Activated T-cell treated with anti-CD3 and anti-CD28 coated beads, Interleukin-2, amount 50 U/mL, for 24 hours (primary cell): ENCODE data around the gene PRPF40A.
"Not testable (repeated sequence)": the region's sequence is repeated elsewhere in the genome, so short reads cannot be mapped to it uniquely, and the experiment has no call there.

Source experiments
- DNase-seq: peaks from one replicate; pipeline ENCODE4 v3.0.0-alpha.2; 2020
- H3K27ac Mint-ChIP-seq: 2 replicates; pipeline ENCODE4 v1.8.0; 2020; ENCODE audit warnings: mild to moderate bottlenecking, mixed read lengths
- H3K27me3 Mint-ChIP-seq: 2 replicates; pipeline ENCODE4 v1.8.0; 2020; ENCODE audit warnings: mixed read lengths
- H3K36me3 Mint-ChIP-seq: 2 replicates; pipeline ENCODE4 v1.8.0; 2020; ENCODE audit warnings: low read depth, mixed read lengths
- H3K4me1 Mint-ChIP-seq: 2 replicates; pipeline ENCODE4 v1.8.0; 2020; ENCODE audit warnings: low read depth, mixed read lengths
- H3K4me3 Mint-ChIP-seq: 2 replicates; pipeline ENCODE4 v1.8.0; 2020; ENCODE audit warnings: mild to moderate bottlenecking, moderate library complexity, mixed read lengths
- H3K9me3 Mint-ChIP-seq: 2 replicates; pipeline ENCODE4 v1.8.0; 2020; ENCODE audit warnings: mixed read lengths

Gene PRPF40A

DNA sequence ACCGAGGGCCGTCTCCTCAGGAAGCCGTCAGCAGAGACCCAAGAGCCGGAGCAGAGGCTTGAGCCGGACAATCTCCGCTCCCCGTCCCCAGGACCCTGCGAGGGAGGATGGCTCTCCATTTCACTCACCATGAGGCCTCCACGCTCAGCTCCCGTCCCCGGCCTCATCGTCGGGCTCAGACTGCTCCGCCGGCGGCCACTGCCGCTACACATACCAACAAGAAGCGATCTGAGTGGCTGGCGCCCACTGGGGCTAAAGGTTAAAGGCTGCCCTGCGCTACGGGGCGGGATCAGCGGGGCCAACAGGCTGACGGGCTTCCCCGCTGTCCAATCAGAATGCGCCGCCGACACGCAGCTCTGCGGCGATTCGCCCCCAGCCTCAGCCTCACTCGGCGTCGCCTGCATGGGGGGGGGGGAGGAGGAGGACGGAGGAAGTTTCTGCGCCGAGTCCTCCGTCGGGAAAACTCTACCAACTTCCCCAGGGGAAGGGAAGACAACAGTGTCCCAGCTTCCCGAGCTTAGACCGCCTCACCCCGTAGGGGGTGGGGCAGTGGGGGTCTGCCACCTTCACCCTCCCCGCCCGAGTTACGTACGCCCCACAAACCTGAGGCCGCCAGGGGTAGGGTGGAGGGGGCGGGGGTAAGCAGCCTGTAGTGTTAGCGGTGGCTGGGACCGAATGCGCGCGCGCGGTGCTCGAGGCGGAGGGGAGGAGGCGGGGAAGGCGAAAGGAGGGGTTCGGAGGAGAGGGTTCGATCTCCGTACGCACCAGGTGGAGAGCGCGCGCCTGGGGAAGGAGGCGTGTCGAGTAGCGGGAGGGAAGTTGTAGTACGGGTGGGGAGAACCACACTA lies at the start of gene PRPF40A:
Gene PRPF40A (minus strand): TSS at position 234 of the 848 bp plus-strand sequence. CDS start 22 bp downstream, at position 212.
- Mint-ChIP-seq H3K4me3 (peak within 1 kb of the TSS; percentile 97), H3K27me3 (no peaks in the 10 kb centered on the region), H3K9me3 (no peaks in the 10 kb centered on the region), H3K36me3 (peaks cover 82% of the 10 kb centered on the region), H3K4me1 (peaks cover 56% of the 10 kb centered on the region), H3K27ac (peak within 1 kb of the TSS; percentile 100)
- DNase-seq, result peak; percentile 99

DNA sequence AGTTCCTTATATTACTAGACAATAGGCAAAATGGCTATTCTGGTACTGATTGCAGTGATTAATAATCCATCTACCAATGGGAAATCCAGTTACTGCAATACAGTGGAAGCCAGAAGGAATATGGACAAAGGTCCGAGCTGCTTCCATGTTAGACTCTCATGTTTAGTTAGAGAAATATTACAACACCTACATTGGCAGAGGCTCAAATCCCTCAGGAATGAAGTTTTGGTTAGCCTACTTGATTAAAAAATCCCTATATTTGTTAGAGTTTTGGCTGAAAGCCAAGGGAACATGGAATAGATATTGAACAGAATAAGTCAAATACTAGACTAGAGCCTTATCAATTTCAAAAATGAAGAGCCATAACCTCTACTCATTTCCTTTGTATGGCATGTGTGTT lies 49.7 kb upstream of the PRPF40A start:
- peaks cover 10% of the 10 kb centered on the region for H3K27me3 Mint-ChIP-seq
- no peak for DNase-seq
- H3K9me3 Mint-ChIP-seq, result no peaks in the 10 kb centered on the region
- peaks cover 17% of the 10 kb centered on the region for H3K36me3 Mint-ChIP-seq
- no peaks in the 10 kb centered on the region for H3K4me1 Mint-ChIP-seq
- no peak overlapping the region for H3K27ac Mint-ChIP-seq
- H3K4me3 Mint-ChIP-seq, result no peak overlapping the region

DNA sequence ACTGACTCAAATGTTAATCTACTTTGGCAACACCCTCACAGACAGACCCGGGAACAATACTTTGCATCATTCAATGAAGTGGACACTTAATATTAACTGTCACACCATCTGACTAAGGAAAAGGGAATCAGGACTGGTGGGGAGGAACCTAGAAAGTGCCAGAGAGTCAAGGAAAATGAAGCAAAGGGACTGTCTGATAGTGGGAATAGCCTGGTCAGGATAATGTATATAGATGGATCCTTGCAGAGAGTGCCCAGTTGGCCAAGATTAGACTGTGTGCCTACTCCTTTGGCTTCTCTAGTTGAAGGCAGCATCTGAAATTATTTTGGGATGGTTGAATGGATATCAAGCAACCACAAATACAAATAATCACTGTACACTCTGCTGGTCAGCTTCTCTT lies 46.4 kb upstream of the PRPF40A start:
- Mint-ChIP-seq H3K4me1 (peaks cover 9% of the 10 kb centered on the region), H3K27ac (no peak overlapping the region), H3K4me3 (no peak overlapping the region), H3K27me3 (peaks cover 3% of the 10 kb centered on the region), H3K9me3 (no peaks in the 10 kb centered on the region), H3K36me3 (peaks cover 35% of the 10 kb centered on the region)
- no peak for DNase-seq

DNA sequence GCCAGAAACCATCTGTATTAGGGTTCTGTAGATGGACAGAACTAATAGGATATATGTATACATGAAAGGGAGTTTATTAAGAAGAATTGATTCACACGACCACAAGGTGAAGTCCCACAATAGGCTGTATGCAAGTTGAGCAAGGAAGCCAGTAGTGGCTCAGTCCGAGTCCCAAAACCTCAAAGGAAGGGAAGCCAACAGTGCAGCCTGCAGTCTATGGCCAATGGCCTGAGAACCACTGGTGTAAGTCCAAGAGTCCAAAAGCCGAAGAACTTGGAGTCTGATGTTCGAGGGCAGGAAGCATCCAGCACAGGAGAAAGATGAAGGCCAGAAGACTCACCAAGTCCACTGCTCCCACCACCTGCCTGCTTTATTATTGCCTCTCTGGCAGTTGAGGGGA lies 45.9 kb upstream of the PRPF40A start:
- H3K4me3 Mint-ChIP-seq, DNase-seq, H3K9me3 Mint-ChIP-seq, H3K4me1 Mint-ChIP-seq, H3K27me3 Mint-ChIP-seq, H3K27ac Mint-ChIP-seq: not testable (repeated sequence)
- peaks cover 35% of the 10 kb centered on the region for H3K36me3 Mint-ChIP-seq

DNA sequence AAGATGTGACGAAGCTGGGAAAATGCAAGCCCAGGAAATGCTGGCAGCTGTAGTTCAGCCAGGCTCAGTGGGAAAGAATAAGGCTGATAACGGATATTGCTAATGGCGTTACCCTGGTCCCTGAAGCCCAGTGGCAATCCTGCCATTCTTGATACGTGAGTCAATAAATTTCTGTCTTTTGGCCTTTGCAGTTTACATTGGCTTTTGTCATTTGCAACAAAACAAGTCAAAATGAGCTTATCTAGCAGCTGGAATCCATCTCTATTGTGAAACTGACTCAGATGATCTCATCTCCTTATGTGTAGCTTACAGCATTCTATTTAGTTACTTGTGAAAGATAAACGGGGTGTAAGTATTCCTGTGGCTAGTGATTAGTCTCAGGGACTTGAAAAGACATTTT lies 44.9 kb upstream of the PRPF40A start:
- H3K4me1 Mint-ChIP-seq, result peaks cover 9% of the 10 kb centered on the region
- no peak overlapping the region for H3K27ac Mint-ChIP-seq
- H3K4me3 Mint-ChIP-seq, result no peak overlapping the region
- no peak for DNase-seq
- no peaks in the 10 kb centered on the region for H3K9me3 Mint-ChIP-seq
- H3K36me3 Mint-ChIP-seq, result peaks cover 40% of the 10 kb centered on the region
- peaks cover under 1% of the 10 kb centered on the region for H3K27me3 Mint-ChIP-seq

DNA sequence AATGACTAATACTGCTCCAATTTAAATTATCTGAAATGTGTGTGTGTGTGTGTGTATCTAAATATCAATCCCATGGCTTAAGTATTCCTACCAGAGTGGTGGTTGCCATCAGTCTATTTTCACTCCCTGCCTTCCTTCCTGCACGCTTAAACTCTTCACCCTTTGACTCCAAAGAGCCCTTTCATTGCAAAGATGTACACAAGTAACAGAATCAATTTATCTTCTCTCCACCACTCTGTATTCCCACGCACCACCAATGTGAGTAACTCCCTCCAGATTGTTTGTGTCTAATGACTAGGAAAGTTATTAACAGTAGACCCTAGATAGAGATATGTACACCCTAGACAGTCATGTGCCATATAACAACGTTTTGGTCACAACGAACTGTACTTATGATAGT lies 44.0 kb upstream of the PRPF40A start:
- Mint-ChIP-seq H3K27ac (no peak overlapping the region), H3K27me3 (no peaks in the 10 kb centered on the region), H3K4me1 (peaks cover 9% of the 10 kb centered on the region), H3K9me3 (no peaks in the 10 kb centered on the region), H3K4me3 (no peak overlapping the region), H3K36me3 (peaks cover 50% of the 10 kb centered on the region)
- DNase-seq, result no peak

DNA sequence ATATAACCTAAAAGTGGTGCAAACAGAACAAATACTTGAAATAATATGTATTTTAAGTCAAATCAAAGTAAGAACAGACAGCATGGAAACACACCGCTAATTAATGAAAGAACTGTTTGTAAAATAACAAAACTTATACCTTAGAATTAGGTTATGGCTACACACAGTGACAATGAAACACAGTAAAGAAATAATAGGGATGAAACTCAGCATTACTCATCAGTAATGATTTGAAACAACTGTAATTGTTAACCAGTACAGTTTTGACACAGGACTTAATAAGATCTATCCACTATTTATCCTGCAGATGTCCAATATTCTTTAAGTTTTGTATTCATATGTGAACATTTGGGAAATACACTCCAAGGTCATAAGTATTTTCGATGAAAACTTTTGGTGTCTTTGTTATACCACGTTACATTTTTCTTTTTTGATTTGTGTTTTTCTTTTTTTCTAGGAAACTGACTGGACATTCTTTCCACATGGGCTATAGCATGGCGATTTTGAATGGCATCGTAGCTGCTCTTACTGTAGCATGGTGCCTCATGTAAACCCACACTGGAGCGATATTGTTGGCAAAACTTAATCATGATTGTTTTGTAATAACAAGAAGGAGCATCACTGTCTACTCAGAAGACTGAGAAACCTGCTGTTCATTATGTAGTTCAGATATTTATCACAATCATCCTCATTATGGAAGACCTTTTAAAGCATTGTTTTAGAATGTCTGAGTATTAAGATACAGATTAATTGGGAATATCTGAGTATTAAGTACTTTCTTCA lies 42.2 kb upstream of the PRPF40A start:
- DNase-seq, result no peak
- Mint-ChIP-seq H3K4me1 (peaks cover 9% of the 10 kb centered on the region), H3K4me3 (no peak overlapping the region), H3K27ac (peak overlapping the region; percentile 33), H3K9me3 (no peaks in the 10 kb centered on the region), H3K36me3 (peaks cover 62% of the 10 kb centered on the region), H3K27me3 (no peaks in the 10 kb centered on the region)

DNA sequence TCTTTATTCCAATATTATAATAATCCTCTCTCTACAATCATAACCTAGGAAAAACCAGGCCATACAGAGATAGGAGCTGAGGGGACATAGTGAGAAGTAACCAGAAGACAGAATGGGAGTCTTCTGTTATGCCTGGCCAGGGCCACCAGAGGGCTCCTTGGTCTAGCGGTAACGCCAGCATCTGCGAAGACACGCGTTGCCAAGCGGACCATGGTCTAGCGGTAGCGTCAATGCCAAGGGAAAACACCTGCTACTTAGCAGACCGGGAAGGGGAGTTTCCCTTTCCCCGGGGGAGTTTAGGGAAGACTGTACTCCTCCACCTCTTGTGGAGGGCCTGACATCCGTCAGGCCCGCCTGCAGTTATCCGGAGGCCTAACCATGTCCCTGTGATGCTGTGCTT lies 37.8 kb upstream of the PRPF40A start:
- peaks cover 10% of the 10 kb centered on the region for H3K4me1 Mint-ChIP-seq
- no peak overlapping the region for H3K4me3 Mint-ChIP-seq
- no peaks in the 10 kb centered on the region for H3K9me3 Mint-ChIP-seq
- peaks cover 72% of the 10 kb centered on the region for H3K36me3 Mint-ChIP-seq
- H3K27ac Mint-ChIP-seq, result no peak overlapping the region
- no peaks in the 10 kb centered on the region for H3K27me3 Mint-ChIP-seq
- DNase-seq, result no peak

DNA sequence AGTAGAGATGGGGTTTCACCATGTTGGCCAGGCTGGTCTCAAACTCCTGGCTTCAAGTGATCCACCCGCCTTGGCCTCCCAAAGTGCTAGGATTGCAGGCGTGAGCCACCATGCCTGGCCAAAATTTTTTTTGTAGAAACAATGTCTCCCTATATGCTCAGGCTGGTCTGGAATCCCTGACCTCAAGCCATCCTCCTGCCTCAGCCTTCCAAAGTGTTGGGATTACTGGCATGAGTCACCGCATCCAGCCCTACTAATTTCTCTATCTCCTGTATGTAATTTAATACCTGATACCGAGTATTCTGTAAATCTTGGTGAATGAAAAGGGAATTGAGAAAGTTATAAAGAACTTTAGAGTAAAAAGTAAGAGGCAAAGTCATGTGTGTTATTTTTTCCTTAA lies 30.5 kb upstream of the PRPF40A start:
- not testable (repeated sequence) for H3K27ac Mint-ChIP-seq, H3K9me3 Mint-ChIP-seq, H3K27me3 Mint-ChIP-seq, H3K4me1 Mint-ChIP-seq, H3K4me3 Mint-ChIP-seq, DNase-seq
- H3K36me3 Mint-ChIP-seq, result peaks cover 67% of the 10 kb centered on the region

DNA sequence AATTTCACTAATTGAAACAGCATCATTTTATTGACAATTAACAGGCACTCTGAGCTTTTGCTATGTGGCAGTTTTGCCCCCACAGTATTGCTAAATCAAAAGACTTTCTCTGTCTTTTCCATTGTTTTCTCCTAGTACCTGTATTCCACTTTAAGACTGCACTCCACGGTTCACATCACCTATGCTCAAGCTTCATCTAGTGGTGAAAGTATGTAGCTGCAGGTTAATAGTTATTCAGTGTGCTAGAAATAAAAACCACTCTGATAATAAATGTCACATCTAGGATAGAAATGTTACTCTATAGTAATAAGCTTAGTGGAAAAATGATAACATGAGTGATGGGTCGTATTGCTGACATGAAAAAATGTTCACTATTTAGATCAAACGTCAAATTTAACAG lies 25.7 kb upstream of the PRPF40A start:
- H3K4me3 Mint-ChIP-seq, result no peak overlapping the region
- H3K4me1 Mint-ChIP-seq, result peaks cover 3% of the 10 kb centered on the region
- no peak for DNase-seq
- peaks cover 54% of the 10 kb centered on the region for H3K36me3 Mint-ChIP-seq
- no peak overlapping the region for H3K27ac Mint-ChIP-seq
- H3K27me3 Mint-ChIP-seq, result no peaks in the 10 kb centered on the region
- no peaks in the 10 kb centered on the region for H3K9me3 Mint-ChIP-seq

DNA sequence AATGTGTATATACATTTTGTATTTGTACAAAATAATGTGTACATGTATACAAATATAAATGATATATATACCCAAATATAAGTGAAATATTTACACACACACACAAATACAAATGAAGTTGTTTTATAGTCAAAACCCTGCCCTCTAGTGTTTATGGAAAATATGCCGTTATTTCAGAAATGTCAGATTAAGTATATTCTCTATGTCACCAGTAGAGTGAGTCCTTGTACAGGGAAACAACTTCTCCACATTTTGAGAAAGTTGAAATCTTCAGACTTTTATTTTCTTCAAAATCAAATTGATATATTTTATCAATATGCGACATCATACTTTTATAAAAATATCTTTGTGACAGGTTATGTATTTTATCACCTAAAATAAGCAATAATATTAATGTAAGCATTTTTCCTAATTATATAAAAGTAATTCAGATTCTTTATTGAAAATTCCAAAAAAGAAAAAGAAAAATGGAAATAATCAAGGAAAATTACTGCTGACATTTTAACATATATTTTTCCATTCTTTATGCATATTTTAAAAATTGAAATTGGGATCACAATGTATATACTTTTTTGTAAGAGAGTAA lies 23.6 kb upstream of the PRPF40A start:
- no peak for DNase-seq
- no peak overlapping the region for H3K27ac Mint-ChIP-seq
- H3K36me3 Mint-ChIP-seq, result peaks cover 63% of the 10 kb centered on the region
- peaks cover 3% of the 10 kb centered on the region for H3K4me1 Mint-ChIP-seq
- H3K27me3 Mint-ChIP-seq, result no peaks in the 10 kb centered on the region
- H3K9me3 Mint-ChIP-seq, result no peaks in the 10 kb centered on the region
- H3K4me3 Mint-ChIP-seq, result no peak overlapping the region

DNA sequence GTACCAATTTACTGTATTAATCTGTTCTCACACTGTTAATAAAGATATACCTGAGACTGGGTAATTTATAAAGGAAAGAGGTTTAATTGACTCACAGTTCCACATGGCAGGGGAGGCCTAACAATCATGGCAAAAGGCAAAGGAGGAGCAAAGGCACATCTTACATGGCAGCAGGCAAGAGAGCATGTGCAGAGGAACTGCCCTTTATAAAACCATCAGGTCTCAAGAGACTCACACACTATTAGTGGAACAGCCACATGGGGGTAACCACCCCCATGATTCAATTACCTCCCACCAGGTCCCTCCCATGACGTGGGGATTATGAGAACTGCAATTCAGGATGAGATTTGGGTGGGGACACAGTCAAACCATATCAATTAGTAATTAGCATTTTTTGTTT lies 22.4 kb upstream of the PRPF40A start:
- DNase-seq, H3K4me1 Mint-ChIP-seq, H3K4me3 Mint-ChIP-seq, H3K9me3 Mint-ChIP-seq, H3K27me3 Mint-ChIP-seq, H3K27ac Mint-ChIP-seq: not testable (repeated sequence)
- H3K36me3 Mint-ChIP-seq, result peaks cover 63% of the 10 kb centered on the region

DNA sequence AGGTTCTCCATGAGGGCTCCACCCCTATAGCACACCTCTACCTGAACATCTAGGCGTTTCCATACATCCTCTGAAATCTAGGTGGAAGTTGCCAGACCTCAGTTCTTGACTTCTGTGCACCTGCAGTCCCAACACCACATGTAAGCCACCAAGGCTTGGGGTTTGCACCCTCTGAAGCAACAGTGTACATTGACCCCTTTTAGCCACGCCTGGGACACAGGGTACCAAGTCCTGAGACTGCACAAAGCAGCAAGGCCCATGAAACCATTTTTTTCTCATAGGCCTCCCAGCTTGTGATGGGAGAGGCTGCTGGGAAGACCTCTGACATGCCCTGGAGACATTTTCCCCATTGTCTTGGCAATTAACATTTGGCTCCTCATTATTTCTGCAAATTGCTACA lies 21.2 kb upstream of the PRPF40A start:
- peaks cover 5% of the 10 kb centered on the region for H3K4me1 Mint-ChIP-seq
- no peak for DNase-seq
- H3K9me3 Mint-ChIP-seq, result no peaks in the 10 kb centered on the region
- no peaks in the 10 kb centered on the region for H3K27me3 Mint-ChIP-seq
- peaks cover 65% of the 10 kb centered on the region for H3K36me3 Mint-ChIP-seq
- H3K4me3 Mint-ChIP-seq, result no peak overlapping the region
- no peak overlapping the region for H3K27ac Mint-ChIP-seq

DNA sequence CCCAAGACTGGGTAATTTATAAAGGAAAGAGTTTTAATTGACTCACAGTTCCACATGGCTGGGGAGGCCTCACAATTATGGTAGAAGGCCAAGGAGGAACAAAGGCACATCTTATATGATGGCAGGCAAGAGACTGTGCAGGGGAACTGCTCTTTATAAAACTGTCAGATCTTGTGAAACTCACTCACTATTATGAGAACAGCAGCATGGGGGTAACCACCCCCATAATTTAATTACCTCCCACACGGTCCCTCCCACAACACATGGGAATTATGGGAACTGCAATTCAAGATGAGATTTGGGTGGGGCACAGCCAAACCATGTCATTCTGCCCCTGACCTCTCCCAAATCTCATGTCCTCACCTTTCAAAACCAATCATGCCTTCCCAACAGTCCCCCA lies 20.2 kb upstream of the PRPF40A start:
- not testable (repeated sequence) for DNase-seq, H3K27ac Mint-ChIP-seq, H3K9me3 Mint-ChIP-seq, H3K4me1 Mint-ChIP-seq, H3K27me3 Mint-ChIP-seq, H3K4me3 Mint-ChIP-seq
- peaks cover 62% of the 10 kb centered on the region for H3K36me3 Mint-ChIP-seq
